NCI-H82 (cell line): ENCODE results near the gene EFTUD2.
A peak's percentile ranks its signal among the peaks of the same experiment; 100 is the strongest.

Experiments
- DNase-seq: peaks from one replicate; lab custom pipeline; 2025; lab: John Stamatoyannopoulos, UW

EFTUD2 gene

DNA sequence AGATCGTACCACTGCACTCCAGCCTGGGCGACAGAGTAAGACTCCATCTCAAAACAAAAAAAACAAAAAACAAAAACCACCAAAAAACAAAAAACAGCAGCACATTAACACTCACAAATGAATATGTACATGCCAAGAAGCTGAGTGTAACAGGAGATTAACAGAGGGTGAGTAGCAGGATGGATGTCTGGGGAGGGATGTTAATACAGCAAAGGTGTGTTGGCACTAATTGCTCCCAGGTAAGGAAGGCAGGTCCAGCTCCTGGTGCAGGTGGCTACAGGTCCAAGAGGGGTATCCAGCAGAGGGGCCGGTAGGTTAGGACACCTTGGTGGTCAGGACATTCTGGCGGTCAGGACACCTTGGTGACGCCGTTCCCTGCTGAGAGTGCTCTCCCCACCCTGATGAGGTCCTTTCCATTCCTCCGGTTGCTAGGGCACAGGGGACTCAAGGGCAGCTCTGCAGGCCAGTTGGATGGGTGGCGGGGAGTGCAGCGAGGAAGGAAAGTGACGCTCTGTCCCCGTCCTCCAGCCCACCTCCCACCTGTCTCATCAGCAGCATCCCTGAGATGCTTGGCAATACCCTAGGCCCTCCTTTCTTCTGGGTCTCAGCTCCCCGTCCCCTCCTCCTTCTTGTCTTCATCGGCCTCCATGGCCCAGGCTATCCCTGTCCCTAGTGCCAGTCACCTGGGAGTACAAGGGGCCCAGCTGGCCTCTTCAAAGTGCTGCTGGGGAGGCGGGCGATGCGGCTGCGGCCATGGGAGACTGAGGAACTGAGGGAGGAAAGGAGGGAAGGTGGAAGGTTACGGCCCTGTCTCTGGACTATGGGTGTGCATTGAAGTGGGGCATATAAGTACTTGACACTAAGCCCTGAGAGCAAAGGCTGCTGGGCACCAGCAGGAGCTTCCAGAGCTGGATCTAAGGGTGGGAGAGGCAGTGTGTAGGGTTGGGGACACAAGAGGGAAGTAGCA lies 26.8 kb upstream of the EFTUD2 start:
- DNase-seq = no peak

DNA sequence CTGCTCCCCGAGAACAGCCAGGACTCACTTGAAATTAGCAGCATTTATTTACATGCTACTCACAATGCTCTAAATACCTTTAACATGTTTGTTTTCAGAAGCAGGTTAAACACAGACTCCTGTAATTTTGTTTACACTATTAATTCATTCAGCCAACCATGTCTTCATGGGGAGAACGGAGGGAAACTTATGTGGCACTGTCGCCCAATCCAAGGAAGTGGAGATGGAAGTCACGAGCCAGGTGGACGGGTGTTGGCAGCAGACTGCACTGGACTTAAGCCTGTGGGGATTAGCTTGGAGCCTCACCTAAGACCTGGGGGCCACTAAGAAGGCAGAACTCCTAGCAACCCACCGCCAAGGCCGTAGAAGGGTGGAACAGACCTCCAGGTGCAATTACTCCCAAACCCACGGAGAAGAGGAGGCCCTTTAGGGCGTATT lies 24.9 kb upstream of the EFTUD2 start:
- DNase-seq = peak; percentile 85

DNA sequence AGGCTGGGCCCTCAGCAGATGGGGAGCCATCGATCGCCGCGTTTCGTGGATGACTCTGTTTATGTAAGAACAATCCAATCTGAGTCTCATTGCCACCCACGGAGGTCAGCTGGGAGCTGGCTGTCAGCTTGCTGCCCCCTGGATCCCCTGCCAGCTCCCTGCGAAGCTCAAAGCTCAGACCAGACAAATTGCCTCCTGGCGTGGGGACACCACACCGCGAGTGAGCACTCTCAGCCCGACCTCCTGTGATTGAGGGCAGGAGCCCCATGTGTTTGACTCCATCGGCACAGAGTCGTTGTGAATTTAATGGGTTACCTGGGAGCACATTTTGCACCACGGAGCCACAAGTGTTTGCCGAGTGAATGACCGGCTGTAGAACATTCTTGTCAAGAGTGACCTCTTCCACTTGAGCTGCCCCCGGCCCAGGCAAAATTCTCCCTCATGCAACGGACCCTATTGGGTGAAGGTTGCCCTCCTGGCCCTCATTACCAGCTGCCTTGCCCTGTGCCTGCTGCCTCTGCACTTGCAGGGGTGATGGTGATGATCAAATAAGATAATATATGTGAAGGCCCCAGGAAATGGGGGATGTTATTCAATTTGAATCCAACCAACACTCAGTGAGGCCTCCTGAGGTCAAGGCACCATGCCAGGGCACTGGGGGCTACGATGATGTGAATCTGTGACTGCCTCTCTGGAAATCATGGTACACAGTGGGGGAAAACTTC lies 23.7 kb upstream of the EFTUD2 start:
- no peak for DNase-seq

DNA sequence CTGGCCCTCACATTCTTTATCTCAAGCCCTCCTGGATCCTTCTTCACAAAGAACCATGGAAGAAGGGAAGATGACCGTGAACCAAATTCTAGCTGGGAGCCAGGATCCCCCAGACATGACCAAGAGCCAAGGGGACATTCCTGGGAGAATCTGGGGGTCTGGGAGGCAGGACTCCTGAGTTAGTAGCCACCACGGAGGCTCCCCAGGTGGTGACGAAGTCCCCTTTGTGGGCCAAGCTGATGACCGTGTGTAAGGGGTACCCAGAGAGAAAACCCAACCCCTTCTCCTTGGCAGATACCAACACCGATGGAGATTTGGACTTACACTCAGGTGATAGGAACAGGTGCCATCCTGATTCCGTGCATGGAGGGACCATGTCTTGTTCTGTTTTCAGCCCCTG lies 22.9 kb upstream of the EFTUD2 start:
- no peak for DNase-seq

DNA sequence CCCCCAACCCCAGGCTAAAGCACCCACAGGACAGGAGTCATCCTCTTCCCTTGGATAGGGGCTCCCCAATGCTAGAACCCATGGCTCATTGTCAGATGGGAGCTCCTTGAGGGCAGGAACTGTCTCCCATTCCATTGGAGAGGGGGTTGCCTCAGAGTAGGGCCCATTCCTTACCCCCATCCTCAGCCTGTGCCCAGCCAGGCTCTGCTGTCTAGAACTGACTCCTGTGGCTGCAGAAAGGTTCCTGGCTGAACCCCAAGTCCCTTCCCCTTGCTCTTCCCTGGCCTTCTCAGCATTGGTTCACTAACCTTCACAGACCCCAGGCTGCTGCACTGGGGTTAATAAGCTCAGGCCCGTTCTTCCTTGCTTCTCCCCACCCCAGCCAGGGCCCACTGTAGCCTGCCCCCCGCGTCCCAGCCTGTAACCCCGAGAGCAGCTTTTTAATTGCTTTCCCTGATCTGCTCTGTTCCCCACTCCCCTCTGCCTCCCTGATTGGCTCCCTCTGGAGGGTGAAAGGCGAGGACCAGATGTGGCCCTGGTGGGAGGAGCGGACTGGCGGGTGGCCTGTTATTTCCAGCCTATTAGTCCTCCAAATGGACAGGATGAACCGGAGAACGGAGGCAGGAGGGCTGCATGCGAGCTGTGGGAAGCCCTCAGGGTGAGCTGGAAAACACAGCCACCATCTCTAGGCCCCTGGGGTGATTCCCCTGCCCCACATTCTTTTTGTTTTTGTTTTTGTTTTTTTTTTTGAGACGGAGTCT lies 22.1 kb upstream of the EFTUD2 start:
- DNase-seq = peak; percentile 72

GRCh38 chr17:44920565-44920940 lies 21.3 kb upstream of the EFTUD2 start:
- peak; percentile 60 for DNase-seq

GRCh38 chr17:44919885-44920564 lies 20.8 kb upstream of the EFTUD2 start:
- DNase-seq = peak; percentile 92

- DNase-seq = no peak
Measured at GRCh38 chr17:44919411-44919810, 20.2 kb upstream of the EFTUD2 start.

DNA sequence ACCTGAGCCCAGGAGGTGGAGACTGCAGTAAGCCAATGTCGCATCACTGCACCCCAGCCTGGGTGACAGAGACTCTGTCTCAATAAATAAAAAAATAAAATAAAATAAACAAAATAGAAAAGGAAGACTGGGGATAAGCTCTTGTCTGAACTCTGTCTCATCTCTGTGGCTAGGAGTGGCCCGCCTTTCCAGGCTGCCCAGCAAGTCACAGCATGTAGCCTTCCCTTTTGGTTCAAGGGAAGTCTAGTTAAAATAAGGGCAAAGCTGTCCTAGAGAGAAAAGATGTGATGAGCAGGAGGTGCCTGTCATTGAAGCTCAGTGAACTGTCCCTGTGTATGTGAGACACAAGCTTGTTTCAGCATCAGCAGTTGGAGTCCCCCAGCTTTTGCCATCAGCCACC lies 18.8 kb upstream of the EFTUD2 start:
- no peak for DNase-seq

- DNase-seq = no peak
Measured at GRCh38 chr17:44917456-44917855, 18.2 kb upstream of the EFTUD2 start.

DNA sequence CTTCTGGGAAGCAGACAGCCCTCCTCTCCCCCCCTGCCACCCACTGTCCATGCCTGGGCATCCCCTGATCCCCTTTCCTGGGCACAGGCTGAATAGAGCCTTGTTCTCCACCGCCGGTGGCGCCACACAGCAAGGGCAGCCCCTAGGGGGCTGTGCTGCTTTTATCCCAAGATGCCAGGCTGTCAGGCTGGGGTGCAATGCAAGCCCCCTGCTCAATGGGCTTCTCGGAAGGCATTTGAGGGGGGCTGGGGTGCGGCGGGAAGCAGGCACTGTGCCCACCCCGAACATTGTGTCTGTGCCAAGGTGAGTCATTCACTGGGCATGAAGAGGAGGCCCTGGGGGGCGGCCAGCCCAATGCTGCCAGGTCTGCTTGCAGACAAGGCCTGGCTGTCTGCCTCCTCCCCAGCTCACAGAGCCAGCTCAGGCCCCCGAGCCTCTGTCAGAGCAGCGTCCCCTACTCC lies 17.6 kb upstream of the EFTUD2 start:
- DNase-seq = no peak

GRCh38 chr17:44915862-44916780 lies 16.9 kb upstream of the EFTUD2 start:
- DNase-seq = no peak

DNA sequence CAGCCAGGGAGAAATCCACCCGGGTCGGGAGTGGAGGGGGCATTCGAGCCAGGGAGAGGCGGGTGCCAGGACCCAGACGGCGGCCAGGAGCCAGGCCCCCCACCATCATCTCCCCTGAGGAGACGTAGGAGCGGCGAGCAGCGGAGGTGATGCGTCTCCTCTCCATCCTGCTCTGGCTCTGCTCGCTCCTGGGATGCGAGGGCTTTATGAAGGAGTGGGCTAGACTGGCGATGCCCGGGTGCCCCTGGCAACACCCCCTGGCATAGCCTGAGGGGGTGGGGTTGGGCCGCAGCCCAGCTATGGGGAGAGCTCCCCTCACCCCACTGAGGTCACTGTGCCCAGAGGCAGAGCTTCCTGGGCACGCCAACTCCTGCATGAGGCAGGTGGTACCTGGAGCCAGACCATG lies 16.1 kb upstream of the EFTUD2 start, which contains the start of gene GFAP:
GFAP (minus strand) TSS at position 180 of the 406 bp plus-strand sequence; CDS start at position 166, 14 bp downstream.
- no peak for DNase-seq

- DNase-seq = no peak
Measured at GRCh38 chr17:44914698-44915271, 15.5 kb upstream of the EFTUD2 start.

DNA sequence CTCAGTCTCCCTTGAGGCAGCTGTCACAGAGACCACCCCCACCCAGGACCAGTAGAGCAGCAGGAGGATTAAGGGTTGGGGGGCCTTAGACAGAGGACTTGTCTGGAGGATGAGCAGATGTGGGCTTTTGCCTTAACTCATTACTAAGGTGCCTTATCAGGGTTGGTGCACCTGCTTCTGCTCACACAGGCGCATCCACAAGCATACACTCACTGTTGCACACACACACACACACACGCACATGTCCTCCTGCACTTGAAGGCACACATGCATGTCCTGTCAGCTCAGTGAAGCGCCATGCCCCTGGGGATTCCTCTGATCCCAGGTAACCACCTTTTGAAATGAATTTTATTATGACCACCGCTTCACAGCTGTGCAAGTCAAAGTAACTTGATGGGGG lies 14.9 kb upstream of the EFTUD2 start:
- no peak for DNase-seq

DNA sequence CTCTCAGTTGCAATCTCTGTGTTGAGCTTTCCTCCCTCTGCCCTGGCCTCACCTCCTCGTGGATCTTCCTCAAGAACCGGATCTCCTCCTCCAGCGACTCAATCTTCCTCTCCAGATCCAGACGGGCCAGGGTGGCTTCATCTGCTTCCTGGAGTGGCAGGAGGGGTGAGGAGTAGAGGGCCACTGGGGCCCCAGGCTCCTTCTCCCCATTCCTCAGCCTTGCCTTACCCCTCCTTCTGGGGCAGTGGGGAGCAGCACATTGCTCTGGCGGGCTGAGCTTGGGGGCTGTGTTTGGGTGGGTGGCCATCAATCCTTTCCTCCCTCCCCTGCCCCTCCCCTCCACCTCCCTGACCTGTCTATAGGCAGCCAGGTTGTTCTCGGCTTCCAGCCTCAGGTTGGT lies 14.4 kb upstream of the EFTUD2 start:
- DNase-seq = no peak

GRCh38 chr17:44912763-44913544 lies 13.7 kb upstream of the EFTUD2 start:
- DNase-seq = no peak

DNA sequence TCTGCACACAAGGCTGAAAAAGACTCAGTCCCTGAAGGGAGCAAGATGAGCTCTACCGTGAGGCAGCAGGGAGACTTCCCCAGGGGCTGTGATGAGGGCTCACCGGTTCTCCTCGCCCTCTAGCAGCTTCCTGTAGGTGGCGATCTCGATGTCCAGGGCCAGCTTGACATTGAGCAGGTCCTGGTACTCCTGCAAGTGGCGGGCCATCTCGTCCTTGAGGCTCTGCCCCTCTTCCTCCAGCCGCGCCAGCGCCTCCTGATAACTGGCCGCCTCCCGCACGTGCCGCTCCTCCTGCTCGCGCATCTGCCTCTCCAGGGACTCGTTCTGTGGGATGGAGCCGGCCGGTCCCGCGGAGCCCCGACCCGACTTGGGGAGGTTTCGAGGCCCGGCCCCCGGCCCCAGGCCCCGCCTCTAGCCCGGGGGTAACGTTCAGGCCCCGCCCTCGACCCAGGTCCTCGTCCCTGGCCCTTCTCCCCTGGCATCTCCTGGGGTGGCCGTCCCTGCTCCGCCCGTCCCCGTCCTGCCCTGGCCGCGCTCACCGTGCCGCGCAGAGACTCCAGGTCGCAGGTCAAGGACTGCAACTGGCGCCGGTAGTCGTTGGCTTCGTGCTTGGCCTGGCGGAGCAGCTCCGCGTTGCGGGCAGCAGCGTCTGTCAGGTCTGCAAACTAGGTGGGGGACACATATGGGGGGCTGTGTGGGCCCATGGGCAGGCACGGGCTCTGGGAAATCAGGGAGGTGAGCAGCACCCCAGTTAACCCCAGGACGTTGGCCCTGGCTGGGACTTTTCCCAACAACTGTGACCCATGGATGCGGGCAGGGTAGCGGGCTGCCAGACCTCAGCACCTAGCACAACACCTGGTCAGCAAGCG lies 12.1 kb upstream of the EFTUD2 start:
- peak; percentile 67 for DNase-seq
